ENCODE measurements around the gene KPNA1.

DNA sequence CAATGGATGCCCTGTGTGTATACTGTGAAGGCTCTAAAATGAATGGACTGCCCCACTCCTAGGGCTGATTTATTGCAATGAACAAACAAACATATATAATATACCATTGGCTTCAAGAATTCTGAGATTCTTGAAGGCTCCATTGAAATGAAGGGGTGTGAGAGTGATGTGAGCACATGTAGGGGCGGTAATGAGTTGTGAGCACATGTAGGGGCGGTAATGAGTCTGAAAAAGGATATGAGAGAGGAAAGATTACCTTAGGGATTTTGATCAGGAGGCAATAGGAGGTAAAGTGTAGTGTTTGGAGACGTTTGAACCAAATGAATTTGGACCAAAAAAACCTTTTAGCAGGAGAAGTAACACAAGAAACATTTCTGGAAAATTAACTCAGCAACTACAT is 127.0 kb downstream of the KPNA1 start:
- TF ChIP-seq POLR2AphosphoS5 (IDR thresholded peaks at IDR 0.05) (no peak), POLR2A (IDR thresholded peaks at IDR 0.05) (no peak), CTCF (IDR thresholded peaks at IDR 0.05) (no peak), EP300 (IDR thresholded peaks at IDR 0.05) (no peak)
